ENCODE data around the gene LRP1.

Gene LRP1

DNA sequence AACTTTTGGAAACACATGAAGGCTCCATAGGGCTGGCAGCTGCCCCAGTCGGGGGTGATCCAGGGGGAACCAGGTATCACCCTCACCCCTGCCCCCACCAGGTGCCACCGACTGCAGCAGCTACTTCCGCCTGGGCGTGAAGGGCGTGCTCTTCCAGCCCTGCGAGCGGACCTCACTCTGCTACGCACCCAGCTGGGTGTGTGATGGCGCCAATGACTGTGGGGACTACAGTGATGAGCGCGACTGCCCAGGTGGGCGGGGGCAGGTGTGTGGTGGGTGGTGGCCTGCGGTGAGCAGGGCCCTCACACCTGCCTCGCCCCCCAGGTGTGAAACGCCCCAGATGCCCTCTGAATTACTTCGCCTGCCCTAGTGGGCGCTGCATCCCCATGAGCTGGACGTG is 66.0 kb downstream of the LRP1 start:
- DNase-seq (ENCODE audit: low spot score): no peak
- ChIA-PET POLR2A (ENCODE audit: low non-redundant PET) (no interaction called here), CTCF (interaction anchor here (0.6 kb wide), 1 partner anchor 121 kb away, joined by 3 read pairs; no protein-coding TSS in a partner anchor)
- H3K27ac ChIP-seq: peak overlapping the region; percentile 9
- TF ChIP-seq, protein P1, sequence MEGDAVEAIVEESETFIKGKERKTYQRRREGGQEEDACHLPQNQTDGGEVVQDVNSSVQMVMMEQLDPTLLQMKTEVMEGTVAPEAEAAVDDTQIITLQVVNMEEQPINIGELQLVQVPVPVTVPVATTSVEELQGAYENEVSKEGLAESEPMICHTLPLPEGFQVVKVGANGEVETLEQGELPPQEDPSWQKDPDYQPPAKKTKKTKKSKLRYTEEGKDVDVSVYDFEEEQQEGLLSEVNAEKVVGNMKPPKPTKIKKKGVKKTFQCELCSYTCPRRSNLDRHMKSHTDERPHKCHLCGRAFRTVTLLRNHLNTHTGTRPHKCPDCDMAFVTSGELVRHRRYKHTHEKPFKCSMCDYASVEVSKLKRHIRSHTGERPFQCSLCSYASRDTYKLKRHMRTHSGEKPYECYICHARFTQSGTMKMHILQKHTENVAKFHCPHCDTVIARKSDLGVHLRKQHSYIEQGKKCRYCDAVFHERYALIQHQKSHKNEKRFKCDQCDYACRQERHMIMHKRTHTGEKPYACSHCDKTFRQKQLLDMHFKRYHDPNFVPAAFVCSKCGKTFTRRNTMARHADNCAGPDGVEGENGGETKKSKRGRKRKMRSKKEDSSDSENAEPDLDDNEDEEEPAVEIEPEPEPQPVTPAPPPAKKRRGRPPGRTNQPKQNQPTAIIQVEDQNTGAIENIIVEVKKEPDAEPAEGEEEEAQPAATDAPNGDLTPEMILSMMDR (conservative IDR thresholded peaks at IDR 0.05; ENCODE audit: low read depth): no peak

DNA sequence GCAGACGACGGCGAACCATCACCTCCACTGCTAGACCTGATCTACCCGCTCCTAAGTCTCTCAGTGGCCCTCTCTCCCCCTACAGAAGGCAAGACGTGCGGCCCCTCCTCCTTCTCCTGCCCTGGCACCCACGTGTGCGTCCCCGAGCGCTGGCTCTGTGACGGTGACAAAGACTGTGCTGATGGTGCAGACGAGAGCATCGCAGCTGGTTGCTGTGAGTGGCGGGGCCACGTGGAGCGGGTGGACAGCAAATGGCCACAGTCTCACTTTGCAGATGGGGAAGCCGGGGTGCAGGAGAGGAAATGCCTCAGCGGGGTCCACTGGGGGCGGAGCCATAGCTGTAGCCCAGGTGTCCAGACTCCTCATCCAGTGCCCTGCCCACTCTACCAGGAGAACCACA is 66.9 kb downstream of the LRP1 start:
- ChIA-PET POLR2A (ENCODE audit: low non-redundant PET) (no interaction called here), CTCF (no interaction called here)
- TF ChIP-seq, protein P1 (conservative IDR thresholded peaks at IDR 0.05; ENCODE audit: low read depth): no peak
- no peak for DNase-seq (ENCODE audit: low spot score)
- H3K27ac ChIP-seq: no peak overlapping the region; the same call in 1 of the 2 replicates

DNA sequence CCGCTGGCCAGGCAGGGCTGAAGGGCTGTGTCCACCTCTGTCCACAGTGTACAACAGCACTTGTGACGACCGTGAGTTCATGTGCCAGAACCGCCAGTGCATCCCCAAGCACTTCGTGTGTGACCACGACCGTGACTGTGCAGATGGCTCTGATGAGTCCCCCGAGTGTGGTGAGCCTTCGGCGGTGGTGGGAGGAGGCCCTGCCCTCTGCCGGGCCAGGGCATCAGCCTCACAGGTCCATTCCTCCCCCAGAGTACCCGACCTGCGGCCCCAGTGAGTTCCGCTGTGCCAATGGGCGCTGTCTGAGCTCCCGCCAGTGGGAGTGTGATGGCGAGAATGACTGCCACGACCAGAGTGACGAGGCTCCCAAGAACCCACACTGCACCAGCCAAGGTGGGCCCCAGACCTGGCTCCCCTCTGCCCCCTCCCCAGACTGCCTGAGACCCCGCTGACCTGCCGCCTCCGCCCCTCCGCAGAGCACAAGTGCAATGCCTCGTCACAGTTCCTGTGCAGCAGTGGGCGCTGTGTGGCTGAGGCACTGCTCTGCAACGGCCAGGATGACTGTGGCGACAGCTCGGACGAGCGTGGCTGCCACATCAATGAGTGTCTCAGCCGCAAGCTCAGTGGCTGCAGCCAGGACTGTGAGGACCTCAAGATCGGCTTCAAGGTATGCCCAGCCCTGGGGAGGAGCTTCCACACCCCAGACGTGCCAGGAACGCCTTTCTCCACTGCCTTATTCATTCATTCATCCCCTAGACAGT is 67.5 kb downstream of the LRP1 start:
- peak overlapping the region; percentile 3; the same call in 1 of the 2 replicates for H3K27ac ChIP-seq
- TF ChIP-seq, protein P1 (conservative IDR thresholded peaks at IDR 0.05; ENCODE audit: low read depth): no peak
- no peak for DNase-seq (ENCODE audit: low spot score)
- CTCF ChIA-PET: interaction anchor here (0.5 to 0.6 kb wide), 2 partner anchors 14 to 33 kb away, joined by 3 read pairs; no protein-coding TSS in a partner anchor
- POLR2A ChIA-PET (ENCODE audit: low non-redundant PET): no interaction called here

DNA sequence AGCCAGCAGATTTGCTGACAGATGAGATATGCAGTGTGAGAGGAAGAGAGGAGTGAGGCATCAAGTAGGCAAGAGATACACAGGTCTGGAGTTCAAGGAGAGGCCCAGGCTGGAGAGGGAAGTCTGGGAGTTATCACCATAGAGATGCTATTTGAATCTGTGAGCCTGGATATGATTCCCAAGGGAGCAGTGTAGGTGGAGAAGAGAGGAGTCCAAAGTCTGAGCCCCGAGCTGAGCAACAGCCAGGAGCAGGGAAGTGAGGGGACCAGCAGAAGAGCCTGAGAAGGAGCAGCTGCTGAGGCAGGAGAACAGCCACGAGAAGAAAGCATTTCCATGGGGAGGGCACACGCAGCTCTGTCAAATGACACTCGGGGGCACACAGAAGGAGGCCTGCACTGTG is 68.2 kb downstream of the LRP1 start:
- POLR2A ChIA-PET (ENCODE audit: low non-redundant PET): no interaction called here
- TF ChIP-seq, protein P1 (conservative IDR thresholded peaks at IDR 0.05; ENCODE audit: low read depth): no peak
- H3K27ac ChIP-seq: peak overlapping the region; percentile 3; the same call in 1 of the 2 replicates
- no peak for DNase-seq (ENCODE audit: low spot score)
- CTCF ChIA-PET: interaction anchor here (0.6 kb wide), 1 partner anchor 32 kb away, joined by 3 read pairs; no protein-coding TSS in a partner anchor

DNA sequence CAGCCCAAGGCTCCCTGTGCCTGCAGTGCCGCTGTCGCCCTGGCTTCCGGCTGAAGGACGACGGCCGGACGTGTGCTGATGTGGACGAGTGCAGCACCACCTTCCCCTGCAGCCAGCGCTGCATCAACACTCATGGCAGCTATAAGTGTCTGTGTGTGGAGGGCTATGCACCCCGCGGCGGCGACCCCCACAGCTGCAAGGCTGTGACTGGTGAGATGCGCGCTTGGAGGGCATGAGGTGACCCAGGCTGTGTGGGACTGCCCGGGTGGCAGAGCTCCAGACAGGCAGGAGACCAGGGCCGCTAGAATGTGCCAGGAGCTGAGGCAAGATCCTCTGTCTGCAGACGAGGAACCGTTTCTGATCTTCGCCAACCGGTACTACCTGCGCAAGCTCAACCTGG is 68.7 kb downstream of the LRP1 start:
- ChIA-PET POLR2A (ENCODE audit: low non-redundant PET) (no interaction called here), CTCF (no interaction called here)

DNA sequence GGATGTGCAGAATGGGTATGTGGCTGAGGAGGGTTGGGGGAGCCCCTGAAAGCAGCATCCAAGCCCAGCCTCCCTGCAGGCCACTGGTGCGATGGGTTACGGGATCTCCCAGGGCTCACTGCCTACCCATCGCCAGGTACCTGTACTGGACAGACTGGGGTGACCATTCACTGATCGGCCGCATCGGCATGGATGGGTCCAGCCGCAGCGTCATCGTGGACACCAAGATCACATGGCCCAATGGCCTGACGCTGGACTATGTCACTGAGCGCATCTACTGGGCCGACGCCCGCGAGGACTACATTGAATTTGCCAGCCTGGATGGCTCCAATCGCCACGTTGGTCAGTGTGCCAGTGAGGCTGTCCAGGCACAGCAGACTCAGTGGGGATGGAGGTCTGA is 70.0 kb downstream of the LRP1 start:
- no peak for DNase-seq (ENCODE audit: low spot score)
- ChIA-PET POLR2A (ENCODE audit: low non-redundant PET) (no interaction called here), CTCF (no interaction called here)
- TF ChIP-seq, protein P1 (conservative IDR thresholded peaks at IDR 0.05; ENCODE audit: low read depth): no peak
- H3K27ac ChIP-seq: 0 out of 2 replicates have a peak overlapping the region, but pooled peaks have one; percentile 7

More for the DNA sequence above, 68.7 kb downstream of the LRP1 start:
- DNase-seq (ENCODE audit: low spot score): no peak
- 0 out of 2 replicates have a peak overlapping the region, but pooled peaks have one; percentile 4 for H3K27ac ChIP-seq
- TF ChIP-seq, protein P1 (conservative IDR thresholded peaks at IDR 0.05; ENCODE audit: low read depth): no peak

Measured in RWPE1 (cell line).